ENCODE data around the gene FECH.

The FECH gene

GRCh38 chr18:57555134-57555533 is 31.4 kb downstream of the FECH start:
- ChIA-PET POLR2A (no interaction called here), CTCF (no interaction called here)
- TF ChIP-seq SP1 (IDR thresholded peaks at IDR 0.05) = no peak
- TF ChIP-seq BHLHE40 (IDR thresholded peaks at IDR 0.05; ENCODE audit: borderline replicate concordance) = no peak
- no peak for TF ChIP-seq ARNT (IDR thresholded peaks at IDR 0.05)
- TF ChIP-seq ZNF384 (IDR thresholded peaks at IDR 0.05) = no peak
- TF ChIP-seq L3MBTL2 (conservative IDR thresholded peaks at IDR 0.05) = no peak
- TF ChIP-seq FOXA1 (IDR thresholded peaks at IDR 0.05) = no peak
- no peak for TF ChIP-seq NFRKB (IDR thresholded peaks at IDR 0.05)
- TF ChIP-seq LEF1 (IDR thresholded peaks at IDR 0.05; ENCODE audit: borderline replicate concordance) = no peak
- no peak for TF ChIP-seq SUZ12 (IDR thresholded peaks at IDR 0.05)
- DNase-seq (ENCODE audit: extremely low spot score) = no peak

GRCh38 chr18:57550510-57550909 is 36.0 kb downstream of the FECH start:
- TF ChIP-seq FOXK2 (IDR thresholded peaks at IDR 0.05) = no peak
- TF ChIP-seq BHLHE40 (IDR thresholded peaks at IDR 0.05; ENCODE audit: borderline replicate concordance) = no peak
- no peak for TF ChIP-seq FOXA1 (IDR thresholded peaks at IDR 0.05)
- no peak for TF ChIP-seq CTBP1 (IDR thresholded peaks at IDR 0.05; ENCODE audit: borderline replicate concordance)
- no peak for TF ChIP-seq LEF1 (IDR thresholded peaks at IDR 0.05; ENCODE audit: borderline replicate concordance)
- TF ChIP-seq HDGF (IDR thresholded peaks at IDR 0.05; ENCODE audit: borderline replicate concordance) = no peak
- no peak for TF ChIP-seq PKNOX1 (IDR thresholded peaks at IDR 0.05)
- TF ChIP-seq L3MBTL2 (conservative IDR thresholded peaks at IDR 0.05) = no peak
- no peak for TF ChIP-seq TARDBP (IDR thresholded peaks at IDR 0.05)
- TF ChIP-seq ELF4 (IDR thresholded peaks at IDR 0.05) = no peak
- ChIA-PET POLR2A (no interaction called here), CTCF (no interaction called here)
- DNase-seq (ENCODE audit: extremely low spot score) = no peak

GRCh38 chr18:57547260-57547659 is 39.2 kb downstream of the FECH start:
- no peak for DNase-seq (ENCODE audit: extremely low spot score)
- ChIA-PET POLR2A (no interaction called here), CTCF (no interaction called here)
- no peak for TF ChIP-seq ZNF384 (IDR thresholded peaks at IDR 0.05)
- no peak for TF ChIP-seq CTBP1 (IDR thresholded peaks at IDR 0.05; ENCODE audit: borderline replicate concordance)
- TF ChIP-seq ELF4 (IDR thresholded peaks at IDR 0.05) = no peak
- TF ChIP-seq ARNT (IDR thresholded peaks at IDR 0.05) = no peak
- TF ChIP-seq SUZ12 (IDR thresholded peaks at IDR 0.05) = no peak
- no peak for TF ChIP-seq FOXM1 (IDR thresholded peaks at IDR 0.05; ENCODE audit: borderline replicate concordance)
- no peak for TF ChIP-seq LEF1 (IDR thresholded peaks at IDR 0.05; ENCODE audit: borderline replicate concordance)
- no peak for TF ChIP-seq HDGF (IDR thresholded peaks at IDR 0.05; ENCODE audit: borderline replicate concordance)
- TF ChIP-seq L3MBTL2 (conservative IDR thresholded peaks at IDR 0.05) = no peak
- TF ChIP-seq TARDBP (IDR thresholded peaks at IDR 0.05) = no peak
- no peak for TF ChIP-seq FOXK2 (IDR thresholded peaks at IDR 0.05)
- no peak for TF ChIP-seq SP1 (IDR thresholded peaks at IDR 0.05)
- TF ChIP-seq NFRKB (IDR thresholded peaks at IDR 0.05) = no peak
- TF ChIP-seq BHLHE40 (IDR thresholded peaks at IDR 0.05; ENCODE audit: borderline replicate concordance) = no peak
- TF ChIP-seq PKNOX1 (IDR thresholded peaks at IDR 0.05) = no peak
- no peak for TF ChIP-seq FOXA1 (IDR thresholded peaks at IDR 0.05)

- TF ChIP-seq L3MBTL2 (conservative IDR thresholded peaks at IDR 0.05) (no peak), SUZ12 (IDR thresholded peaks at IDR 0.05) (no peak), ELF4 (IDR thresholded peaks at IDR 0.05) (no peak), PKNOX1 (IDR thresholded peaks at IDR 0.05) (no peak), ARNT (IDR thresholded peaks at IDR 0.05) (no peak), SP1 (IDR thresholded peaks at IDR 0.05) (no peak), HDGF (IDR thresholded peaks at IDR 0.05; ENCODE audit: borderline replicate concordance) (no peak), TARDBP (IDR thresholded peaks at IDR 0.05) (no peak)
- no peak for DNase-seq (ENCODE audit: extremely low spot score)
- ChIA-PET CTCF (interaction anchor here (1.2 kb wide), 1 partner anchor 17 kb away, joined by 4 read pairs; no protein-coding TSS in a partner anchor), POLR2A (no interaction called here)
Observed at GRCh38 chr18:57544936-57545660, 41.4 kb downstream of the FECH start.

GRCh38 chr18:57543560-57543959 is 42.9 kb downstream of the FECH start:
- DNase-seq (ENCODE audit: extremely low spot score) = no peak
- ChIA-PET CTCF (interaction anchor here (0.8 kb wide), 1 partner anchor 15 kb away, joined by 3 read pairs; no protein-coding TSS in a partner anchor), POLR2A (no interaction called here)
- TF ChIP-seq L3MBTL2 (conservative IDR thresholded peaks at IDR 0.05) (no peak), CTBP1 (IDR thresholded peaks at IDR 0.05; ENCODE audit: borderline replicate concordance) (no peak), LEF1 (IDR thresholded peaks at IDR 0.05; ENCODE audit: borderline replicate concordance) (no peak), SP1 (IDR thresholded peaks at IDR 0.05) (no peak), NFRKB (IDR thresholded peaks at IDR 0.05) (no peak), FOXA1 (IDR thresholded peaks at IDR 0.05) (no peak), FOXK2 (IDR thresholded peaks at IDR 0.05) (no peak), TARDBP (IDR thresholded peaks at IDR 0.05) (no peak), PKNOX1 (IDR thresholded peaks at IDR 0.05) (no peak), HDGF (IDR thresholded peaks at IDR 0.05; ENCODE audit: borderline replicate concordance) (no peak), BHLHE40 (IDR thresholded peaks at IDR 0.05; ENCODE audit: borderline replicate concordance) (no peak), ARNT (IDR thresholded peaks at IDR 0.05) (no peak), ELF4 (IDR thresholded peaks at IDR 0.05) (no peak), ZNF384 (IDR thresholded peaks at IDR 0.05) (no peak), FOXM1 (IDR thresholded peaks at IDR 0.05; ENCODE audit: borderline replicate concordance) (no peak), SUZ12 (IDR thresholded peaks at IDR 0.05) (no peak)
